ENCODE measurements around the gene FGF4.

DNA sequence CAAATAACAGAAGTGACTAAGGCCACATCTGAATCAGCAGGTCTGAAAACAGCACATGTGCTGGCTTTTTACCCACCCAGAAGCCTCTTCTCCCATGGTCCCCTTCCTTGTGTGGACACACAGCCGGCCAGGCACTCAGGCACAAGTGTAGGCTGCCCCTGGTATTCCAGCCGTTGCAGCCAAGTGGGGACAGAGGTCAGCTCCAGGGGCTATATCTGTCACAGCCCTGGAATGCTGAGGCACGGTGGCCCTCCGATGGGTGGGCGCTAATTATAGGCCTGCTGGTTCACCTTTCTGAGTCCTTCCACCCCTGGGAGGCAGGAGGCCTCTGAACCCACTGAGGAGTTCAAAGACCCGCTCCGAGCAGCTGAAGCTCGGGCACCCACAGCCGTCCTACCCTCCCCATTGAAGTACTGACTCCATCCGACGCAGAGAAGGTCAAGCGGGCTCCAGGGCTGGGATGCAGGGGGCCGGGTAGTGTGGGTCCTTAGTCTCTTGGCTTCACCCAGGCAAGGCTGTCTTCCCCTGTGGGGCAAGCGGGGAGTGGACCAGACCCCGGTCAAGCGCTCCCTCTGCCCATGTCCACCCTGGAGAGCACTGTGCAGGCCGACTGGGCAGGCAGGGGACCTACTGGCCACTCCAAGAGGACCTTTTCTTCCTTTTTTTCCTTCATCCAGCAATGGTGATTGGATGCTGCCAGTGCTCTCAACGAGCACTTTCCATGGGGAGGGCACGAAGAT, 29.8 kb upstream of the FGF4 start:
- TF ChIP-seq DPF2 (IDR thresholded peaks at IDR 0.05) (no peak), CREB1 (IDR thresholded peaks at IDR 0.05; ENCODE audit: low read depth) (no peak)

All from GM12878 (cell line).